Neuronal stem cell (in vitro differentiated cells): Measurements from ENCODE around the gene FES.

ENCODE experiments used
- DNase-seq: peaks from one replicate; pipeline ENCODE4 v3.0.0-alpha.2; 2013; ENCODE audit warnings: low spot score
- H2AFZ ChIP-seq: one replicate; pipeline ENCODE4 v1.6.1; 2013; ENCODE audit warnings: mild to moderate bottlenecking, low read length, inconsistent platforms
- H2AK5ac ChIP-seq: 2 replicates; pipeline ENCODE4 v1.6.1; 2013; ENCODE audit warnings: low read depth, mild to moderate bottlenecking, inconsistent platforms, low read length, moderate library complexity, mixed read lengths
- H2BK120ac ChIP-seq: 2 replicates; pipeline ENCODE4 v1.6.1; 2013; ENCODE audit warnings: low read depth, mild to moderate bottlenecking, inconsistent platforms, low read length, moderate library complexity, mixed read lengths
- H2BK12ac ChIP-seq: one replicate; pipeline ENCODE4 v1.6.1; 2013; ENCODE audit warnings: low read length, inconsistent platforms
- H2BK15ac ChIP-seq: 2 replicates; pipeline ENCODE4 v1.6.1; 2013; ENCODE audit warnings: mild to moderate bottlenecking, low read length, inconsistent platforms, mixed read lengths
- H2BK5ac ChIP-seq: one replicate; pipeline ENCODE4 v1.6.1; 2013; ENCODE audit warnings: inconsistent platforms, mild to moderate bottlenecking, low read length, moderate library complexity
- H3K14ac ChIP-seq: one replicate; pipeline ENCODE4 v1.6.1; 2013; ENCODE audit warnings: low read length, inconsistent platforms
- H3K18ac ChIP-seq: 2 replicates; pipeline ENCODE4 v1.6.1; 2013; ENCODE audit warnings: low read length, inconsistent platforms
- H3K23ac ChIP-seq: 2 replicates; pipeline ENCODE4 v1.6.1; 2013; ENCODE audit warnings: low read depth, mild to moderate bottlenecking, mixed read lengths, low read length, inconsistent platforms; ENCODE audit not compliant: poor library complexity
- H3K27ac ChIP-seq: replicated peaks from 3 replicates; pipeline ENCODE4 v1.5.1; 2013; ENCODE audit warnings: low read length, inconsistent platforms
- H3K27me3 ChIP-seq, 3 experiments: 2 replicates each; pipeline ENCODE4 v1.6.1; 2013; ENCODE audit warnings: low read length in 3 of 3, mild to moderate bottlenecking in 2 of 3, inconsistent platforms in 1 of 3, low read depth in 1 of 3, mixed read lengths in 1 of 3, moderate library complexity in 1 of 3; ENCODE audit not compliant: control insufficient read depth in 3 of 3, insufficient read depth in 3 of 3
- H3K36me3 ChIP-seq, 2 donors: replicated peaks in 1 of 2; 2 replicates each; pipeline ENCODE4 v1.6.1; 2013; ENCODE audit warnings: low read length in 2 of 2; ENCODE audit not compliant: control insufficient read depth in 2 of 2, insufficient read depth in 2 of 2
- H3K4ac ChIP-seq: 2 replicates; pipeline ENCODE4 v1.6.1; 2013; ENCODE audit warnings: inconsistent platforms, mild to moderate bottlenecking, low read length, moderate library complexity
- H3K4me1 ChIP-seq, 2 donors: 1 replicate in 1 of 2; 2 replicates in 1 of 2; pipeline ENCODE4 v1.6.1; 2013; ENCODE audit warnings: low read length in 2 of 2, low read depth in 1 of 2; ENCODE audit not compliant: control insufficient read depth in 2 of 2, insufficient read depth in 1 of 2
- H3K4me2 ChIP-seq: one replicate; pipeline ENCODE4 v1.6.1; 2013; ENCODE audit warnings: mild to moderate bottlenecking, low read length, inconsistent platforms; ENCODE audit not compliant: insufficient read depth, poor library complexity, severe bottlenecking
- H3K4me3 ChIP-seq, 2 donors: 2 replicates each; pipeline ENCODE4 v1.5.1; 2013; ENCODE audit warnings: low read length in 2 of 2, mild to moderate bottlenecking in 2 of 2, inconsistent platforms in 1 of 2, moderate library complexity in 1 of 2
- H3K79me1 ChIP-seq: one replicate; pipeline ENCODE4 v1.6.1; 2013; ENCODE audit warnings: low read depth, mild to moderate bottlenecking, inconsistent platforms, low read length, moderate library complexity
- H3K9ac ChIP-seq: one replicate; pipeline ENCODE4 v1.6.1; 2013; ENCODE audit warnings: mild to moderate bottlenecking, low read depth, low read length, inconsistent platforms; ENCODE audit not compliant: poor library complexity
- H3K9me3 ChIP-seq, 2 donors: replicated peaks in 1 of 2; 2 replicates each; pipeline versions ENCODE3 to v1.6.1; 2013; ENCODE audit warnings: low read length in 2 of 2, mild to moderate bottlenecking in 2 of 2, inconsistent platforms in 1 of 2, low read depth in 1 of 2, mixed read lengths in 1 of 2, moderate library complexity in 1 of 2; ENCODE audit not compliant: control insufficient read depth in 2 of 2, insufficient read depth in 1 of 2
- H4K8ac ChIP-seq: one replicate; pipeline ENCODE4 v1.6.1; 2013; ENCODE audit warnings: low read depth, mild to moderate bottlenecking, inconsistent platforms, low read length, moderate library complexity
- H4K91ac ChIP-seq: one replicate; pipeline ENCODE4 v1.6.1; 2013; ENCODE audit warnings: low read length, low read depth, mild to moderate bottlenecking, inconsistent platforms; ENCODE audit not compliant: poor library complexity
- WGBS, 2 donors: extraction: QIAGEN DNeasy Blood & Tissue Kit; methylation state at CpG; one replicate each; pipeline ENCODE4 v1.1.7; 2013; ENCODE audit warnings: missing lambda C conversion rate in 2 of 2, mixed read lengths in 1 of 2; ENCODE audit not compliant: insufficient read length in 2 of 2, insufficient replicate concordance in 1 of 2; ENCODE audit errors: extremely low coverage in 2 of 2; 5-methylcytosine and 5-hydroxymethylcytosine counted together

The FES gene

GRCh38 chr15:90871716-90872485 lies 12.4 kb upstream of the FES start:
- no CpG with 5 or more reads among the region's 77 CpGs for WGBS, 2 donors

GRCh38 chr15:90872486-90873184 lies 11.7 kb upstream of the FES start:
- no peak overlapping the region for H2BK12ac ChIP-seq
- H3K18ac ChIP-seq, result no peak overlapping the region
- H3K9me3 ChIP-seq, result no peaks in the 10 kb centered on the region
- H2BK5ac ChIP-seq, result no peak overlapping the region
- peaks cover 3% of the 10 kb centered on the region for H3K79me1 ChIP-seq
- H3K4me2 ChIP-seq, result peak overlapping the region; percentile 76
- peaks cover 8 to 11% of the 10 kb centered on the region in 2 donors for H3K36me3 ChIP-seq
- no peak overlapping the region for H2BK120ac ChIP-seq
- H3K27ac ChIP-seq, result no peak overlapping the region
- H2AFZ ChIP-seq, result peak overlapping the region; percentile 90
- no peak overlapping the region for H2AK5ac ChIP-seq
- H3K27me3 ChIP-seq, result no peaks in the 10 kb centered on the region
- H3K4ac ChIP-seq, result no peak overlapping the region
- H4K91ac ChIP-seq, result no peak overlapping the region
- no CpG with 5 or more reads among the region's 12 CpGs for WGBS, 2 donors
- H2BK15ac ChIP-seq, result no peak overlapping the region
- H3K4me3 ChIP-seq, result peak overlapping the region; percentile 53 to 79
- DNase-seq, result no peak
- H3K4me1 ChIP-seq, result peaks cover 35 to 40% of the 10 kb centered on the region in 2 donors
- H3K23ac ChIP-seq, result peak overlapping the region; percentile 52
- no peak overlapping the region for H3K14ac ChIP-seq
- peak overlapping the region; percentile 71 for H3K9ac ChIP-seq
- H4K8ac ChIP-seq, result no peak overlapping the region

More at GRCh38 chr15:90871716-90872485, 12.4 kb upstream of the FES start:
- DNase-seq, result no peak
- H3K4me1 ChIP-seq, result peaks cover 35 to 40% of the 10 kb centered on the region in 2 donors
- H3K14ac ChIP-seq, result no peak overlapping the region
- peaks cover 4 to 6% of the 10 kb centered on the region in 2 donors for H3K36me3 ChIP-seq
- no peaks in the 10 kb centered on the region for H3K27me3 ChIP-seq
- peak overlapping the region; percentile 90 for H2AFZ ChIP-seq
- no peak overlapping the region for H2BK120ac ChIP-seq
- H4K8ac ChIP-seq, result no peak overlapping the region
- H3K4ac ChIP-seq, result no peak overlapping the region
- H3K9me3 ChIP-seq, result no peaks in the 10 kb centered on the region
- H2AK5ac ChIP-seq, result no peak overlapping the region
- H2BK5ac ChIP-seq, result no peak overlapping the region
- H3K4me3 ChIP-seq, result peak overlapping the region; percentile 53 to 79
- H3K23ac ChIP-seq, result peak overlapping the region; percentile 52
- H2BK15ac ChIP-seq, result no peak overlapping the region
- H3K27ac ChIP-seq, result no peak overlapping the region
- H3K79me1 ChIP-seq, result peaks cover 3% of the 10 kb centered on the region
- H4K91ac ChIP-seq, result no peak overlapping the region
- H3K18ac ChIP-seq, result peak overlapping the region; percentile 87
- peak overlapping the region; percentile 76 for H3K4me2 ChIP-seq
- no peak overlapping the region for H2BK12ac ChIP-seq
- peak overlapping the region; percentile 71 for H3K9ac ChIP-seq

GRCh38 chr15:90873488-90873997 lies 10.8 kb upstream of the FES start:
- no peak for DNase-seq
- peaks cover 3% of the 10 kb centered on the region for H3K79me1 ChIP-seq
- no peak overlapping the region for H4K91ac ChIP-seq
- H3K36me3 ChIP-seq, result peaks cover 11 to 17% of the 10 kb centered on the region in 2 donors
- H2AK5ac ChIP-seq, result peak overlapping the region; percentile 0
- peaks cover 35 to 36% of the 10 kb centered on the region in 2 donors for H3K4me1 ChIP-seq
- no peak overlapping the region for H3K4ac ChIP-seq
- no peak overlapping the region for H3K9ac ChIP-seq
- H2AFZ ChIP-seq, result no peak overlapping the region
- H2BK12ac ChIP-seq, result peak overlapping the region; percentile 0
- no peak overlapping the region for H3K4me3 ChIP-seq
- no peak overlapping the region for H3K18ac ChIP-seq
- no peak overlapping the region for H3K4me2 ChIP-seq
- no peak overlapping the region for H4K8ac ChIP-seq
- no peaks in the 10 kb centered on the region for H3K9me3 ChIP-seq
- peak overlapping the region; percentile 18 for H2BK15ac ChIP-seq
- WGBS, 2 donors, result no CpG with 5 or more reads among the region's 6 CpGs
- no peak overlapping the region for H2BK120ac ChIP-seq
- no peak overlapping the region for H3K23ac ChIP-seq
- no peak overlapping the region for H2BK5ac ChIP-seq
- no peak overlapping the region for H3K27ac ChIP-seq
- H3K27me3 ChIP-seq, result no peaks in the 10 kb centered on the region
- H3K14ac ChIP-seq, result no peak overlapping the region
